ENCODE measurements around the gene RTP5. TPM values are rescaled to one million over a fixed set of nuclear protein-coding genes. Genes with fewer than 3 reads are reported as not detected.

RTP5 gene
- total RNA-seq, 6 donors from 2014 or later: 0.14 to 2.1 (median 0.69) TPM; not detected in 1

DNA sequence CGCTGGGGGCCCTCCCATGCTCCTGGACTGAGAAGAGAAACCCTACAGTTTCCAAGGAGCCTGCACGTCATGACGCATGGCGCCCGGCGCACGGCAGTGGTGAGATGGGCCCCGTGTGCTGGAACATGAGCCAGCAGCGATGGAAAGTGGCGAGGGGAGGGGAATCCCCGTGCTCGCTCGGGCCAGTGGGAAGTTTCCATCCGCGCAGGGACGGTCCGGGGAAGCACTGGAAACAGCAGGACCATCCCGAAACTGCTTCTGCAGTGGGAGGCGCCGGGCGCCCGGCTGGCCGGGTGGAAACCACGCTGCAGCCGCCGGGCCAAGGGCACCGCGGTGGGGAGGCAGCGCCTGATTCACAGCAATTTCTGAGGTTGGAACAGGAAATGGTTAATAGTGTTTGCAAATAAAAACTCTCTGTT, 6.0 kb upstream of the RTP5 start:
- Histone ChIP-seq H3K27ac (peak overlapping the region in 2 of 4 donors; percentile 15 to 52), H3K4me3 (peak overlapping the region in 1 of 4 donors; percentile 6), H3K9me3 (no peaks in the 10 kb centered on the region), H3K4me1 (peaks cover 6 to 26% (median 15%) of the 10 kb centered on the region in 4 donors), H3K36me3 (no peaks in the 10 kb centered on the region), H3K27me3 (peaks cover 0 to 15% (median 4%) of the 10 kb centered on the region in 4 donors)
- DNase-seq (peak in 1 of 2 donors; percentile 87), ATAC-seq (ENCODE audit: low FRiP score in 2 of 2) (peak in 1 of 2 donors; percentile 18)
- TF ChIP-seq, protein P1, sequence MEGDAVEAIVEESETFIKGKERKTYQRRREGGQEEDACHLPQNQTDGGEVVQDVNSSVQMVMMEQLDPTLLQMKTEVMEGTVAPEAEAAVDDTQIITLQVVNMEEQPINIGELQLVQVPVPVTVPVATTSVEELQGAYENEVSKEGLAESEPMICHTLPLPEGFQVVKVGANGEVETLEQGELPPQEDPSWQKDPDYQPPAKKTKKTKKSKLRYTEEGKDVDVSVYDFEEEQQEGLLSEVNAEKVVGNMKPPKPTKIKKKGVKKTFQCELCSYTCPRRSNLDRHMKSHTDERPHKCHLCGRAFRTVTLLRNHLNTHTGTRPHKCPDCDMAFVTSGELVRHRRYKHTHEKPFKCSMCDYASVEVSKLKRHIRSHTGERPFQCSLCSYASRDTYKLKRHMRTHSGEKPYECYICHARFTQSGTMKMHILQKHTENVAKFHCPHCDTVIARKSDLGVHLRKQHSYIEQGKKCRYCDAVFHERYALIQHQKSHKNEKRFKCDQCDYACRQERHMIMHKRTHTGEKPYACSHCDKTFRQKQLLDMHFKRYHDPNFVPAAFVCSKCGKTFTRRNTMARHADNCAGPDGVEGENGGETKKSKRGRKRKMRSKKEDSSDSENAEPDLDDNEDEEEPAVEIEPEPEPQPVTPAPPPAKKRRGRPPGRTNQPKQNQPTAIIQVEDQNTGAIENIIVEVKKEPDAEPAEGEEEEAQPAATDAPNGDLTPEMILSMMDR (IDR thresholded peaks at IDR 0.05): no peak
- TF ChIP-seq POLR2A (IDR thresholded peaks at IDR 0.05): peak in 1 of 4 donors; percentile 13
- WGBS, 2 donors: 25 to 30% methylated on average over 28 of the region's 29 CpGs

DNA sequence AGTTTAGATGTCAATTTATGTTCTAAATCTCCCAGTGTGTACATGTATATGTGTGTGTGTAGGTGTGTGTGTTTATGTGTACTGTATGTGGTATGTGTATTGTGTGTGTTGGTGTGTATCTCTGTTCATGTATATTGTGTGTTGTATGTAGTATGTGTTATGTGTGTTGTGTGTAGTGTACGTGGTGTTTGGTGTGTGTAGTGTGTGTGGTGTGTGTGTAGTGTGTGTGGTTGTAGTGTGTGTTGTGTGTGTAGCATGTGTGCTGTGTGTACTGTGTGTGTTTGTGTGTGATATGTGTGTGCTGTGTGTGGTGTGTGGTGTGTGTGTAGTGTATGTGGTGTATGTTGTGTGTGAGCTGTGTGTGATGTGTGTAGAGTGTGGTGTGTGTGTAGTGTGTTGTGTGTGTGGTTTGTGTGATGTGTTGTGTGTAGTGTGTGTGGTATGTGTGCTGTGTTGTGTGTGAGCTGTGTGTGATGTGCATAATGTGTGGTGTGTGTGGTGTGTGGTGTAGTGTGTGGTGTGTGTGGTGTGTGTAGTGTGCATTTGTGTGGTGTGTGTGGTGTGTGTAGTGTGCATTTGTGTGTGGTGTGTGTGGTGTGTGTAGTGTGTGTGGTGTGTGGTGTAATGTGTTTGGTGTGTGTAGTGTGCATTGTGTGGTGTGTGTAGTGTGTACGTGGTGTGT, 5.2 kb upstream of the RTP5 start:
- Histone ChIP-seq H3K4me1 (peaks cover 2 to 21% (median 13%) of the 10 kb centered on the region in 4 donors), H3K36me3 (no peaks in the 10 kb centered on the region), H3K4me3 (no peak overlapping the region), H3K9me3 (no peaks in the 10 kb centered on the region), H3K27me3 (peaks cover 0 to 15% (median 4%) of the 10 kb centered on the region in 4 donors), H3K27ac (peak overlapping the region in 1 of 4 donors; percentile 36)
- TF ChIP-seq EP300 (IDR thresholded peaks at IDR 0.05) (no peak), POLR2AphosphoS5 (IDR thresholded peaks at IDR 0.05) (no peak), POLR2A (IDR thresholded peaks at IDR 0.05) (no peak)
- TF ChIP-seq, protein P1 (IDR thresholded peaks at IDR 0.05): no peak
- ATAC-seq (ENCODE audit: low FRiP score in 2 of 2): no peak
- DNase-seq: no peak
- 88 to 94% methylated on average over 2 of the region's 2 CpGs for WGBS, 2 donors

DNA sequence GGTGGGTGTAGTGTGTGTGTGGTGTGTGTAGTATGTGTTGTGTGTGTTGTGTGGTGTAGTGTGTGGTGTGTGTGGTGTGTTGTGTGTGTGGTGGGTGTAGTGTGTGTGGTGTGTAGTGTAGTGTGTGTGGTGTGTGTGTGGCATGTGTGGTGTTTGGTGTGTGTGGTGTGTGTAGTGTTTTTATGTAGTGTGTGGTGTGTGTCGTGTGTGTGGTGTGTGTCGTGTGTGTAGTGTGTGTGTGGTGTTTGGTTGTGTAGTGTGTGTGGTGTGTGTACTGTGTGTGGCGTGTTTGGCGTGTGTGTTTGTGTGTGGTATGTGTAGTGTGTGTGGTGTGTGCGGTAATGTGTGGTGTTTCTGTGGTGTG, 4.7 kb upstream of the RTP5 start:
- no peak for ATAC-seq (ENCODE audit: low FRiP score in 2 of 2)
- H3K27me3 ChIP-seq: peaks cover 0 to 15% (median 4%) of the 10 kb centered on the region in 4 donors
- WGBS, 2 donors: 94 to 96% methylated on average over 5 of the region's 5 CpGs
- no peak overlapping the region for H3K4me3 ChIP-seq
- peaks cover 0 to 16% (median 11%) of the 10 kb centered on the region in 4 donors for H3K4me1 ChIP-seq
- H3K36me3 ChIP-seq: no peaks in the 10 kb centered on the region
- TF ChIP-seq EP300 (IDR thresholded peaks at IDR 0.05) (no peak), POLR2AphosphoS5 (IDR thresholded peaks at IDR 0.05) (no peak), POLR2A (IDR thresholded peaks at IDR 0.05) (no peak)
- TF ChIP-seq, protein P1 (IDR thresholded peaks at IDR 0.05): no peak
- no peaks in the 10 kb centered on the region for H3K9me3 ChIP-seq
- DNase-seq: no peak
- H3K27ac ChIP-seq: peak overlapping the region in 1 of 4 donors; percentile 36

DNA sequence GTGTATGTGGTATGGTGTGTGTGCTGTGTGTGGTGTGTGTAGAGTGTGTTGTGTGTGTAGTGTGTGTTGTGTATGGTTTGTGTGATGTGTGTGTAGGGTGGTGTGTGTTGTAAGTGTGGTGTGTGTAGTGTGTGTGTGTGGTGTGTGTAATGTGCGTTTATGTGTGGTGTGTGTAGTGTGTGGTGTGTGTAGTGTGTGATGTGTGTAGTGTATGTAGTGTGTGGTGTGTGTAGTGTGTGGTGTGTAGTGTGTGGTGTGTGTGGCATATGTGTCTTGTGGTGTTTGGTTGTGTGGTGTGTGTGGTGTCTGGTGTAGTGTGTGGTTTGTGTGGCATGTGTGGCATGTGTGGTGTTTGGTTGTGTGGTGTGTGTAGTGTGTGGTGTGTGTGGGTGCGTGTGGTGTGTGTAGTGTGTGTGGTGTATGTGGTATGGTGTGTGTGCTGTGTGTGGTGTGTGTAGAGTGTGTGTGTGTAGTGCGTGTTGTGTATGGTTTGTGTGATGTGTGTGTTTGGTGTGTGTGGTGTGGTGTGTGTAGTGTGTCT, 4.0 kb upstream of the RTP5 start:
- WGBS, 2 donors: 87 to 90% methylated on average over 3 of the region's 3 CpGs
- TF ChIP-seq EP300 (IDR thresholded peaks at IDR 0.05) (no peak), POLR2A (IDR thresholded peaks at IDR 0.05) (no peak), POLR2AphosphoS5 (IDR thresholded peaks at IDR 0.05) (no peak)
- TF ChIP-seq, protein P1 (IDR thresholded peaks at IDR 0.05): no peak
- Histone ChIP-seq H3K4me3 (no peak overlapping the region), H3K36me3 (no peaks in the 10 kb centered on the region), H3K9me3 (no peaks in the 10 kb centered on the region), H3K27ac (peak overlapping the region in 1 of 4 donors; percentile 36), H3K4me1 (peaks cover 0 to 12% (median 9%) of the 10 kb centered on the region in 4 donors), H3K27me3 (peaks cover 0 to 15% (median 4%) of the 10 kb centered on the region in 4 donors)
- DNase-seq: no peak
- no peak for ATAC-seq (ENCODE audit: low FRiP score in 2 of 2)

All from upper lobe of left lung (tissue), 6 donors.